ENCODE results near the gene QRFPR.
A peak's percentile ranks its signal among the peaks of the same experiment; 100 is the strongest.
"Not testable (repeated sequence)": the region's sequence is repeated elsewhere in the genome, so short reads cannot be mapped to it uniquely, and the experiment has no call there.

Gene QRFPR

DNA sequence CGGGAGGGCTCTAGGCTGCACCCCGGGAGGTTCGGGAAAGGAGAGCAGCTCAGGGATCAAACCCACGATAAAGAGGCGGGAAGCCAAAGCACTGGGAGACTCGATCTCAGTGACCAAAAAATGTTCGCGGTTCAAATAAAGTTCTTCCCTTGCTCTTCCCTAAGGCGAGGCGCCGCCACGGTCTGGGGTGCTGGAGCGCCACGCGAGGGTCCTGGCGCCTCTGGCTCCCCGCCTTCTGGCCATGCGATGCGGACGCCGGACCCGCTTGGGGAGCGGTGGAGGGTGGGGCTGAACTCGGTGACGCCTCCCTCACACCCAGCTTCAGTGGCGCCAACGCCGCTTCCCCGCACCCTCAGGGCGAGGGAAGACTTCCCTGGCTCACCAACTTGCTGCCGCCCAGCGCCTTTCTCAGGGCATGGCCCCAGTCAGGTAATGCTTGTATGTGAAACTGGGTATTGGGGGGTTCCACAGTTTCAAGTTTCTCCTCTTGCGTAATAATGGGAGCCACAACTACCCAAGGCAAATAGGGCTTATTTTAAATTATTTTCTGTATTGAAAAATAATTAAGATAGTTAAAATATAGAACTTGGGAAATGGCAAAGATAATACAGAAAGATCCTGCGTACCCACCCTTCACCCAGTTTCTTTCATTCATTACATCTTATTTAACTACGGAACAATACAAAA lies at the start of gene QRFPR:
Gene QRFPR, minus strand, starts transcription at position 243 of the 687 bp plus-strand sequence. CDS start 371 bp downstream, outside the sequence.
- TF ChIP-seq, protein P1, sequence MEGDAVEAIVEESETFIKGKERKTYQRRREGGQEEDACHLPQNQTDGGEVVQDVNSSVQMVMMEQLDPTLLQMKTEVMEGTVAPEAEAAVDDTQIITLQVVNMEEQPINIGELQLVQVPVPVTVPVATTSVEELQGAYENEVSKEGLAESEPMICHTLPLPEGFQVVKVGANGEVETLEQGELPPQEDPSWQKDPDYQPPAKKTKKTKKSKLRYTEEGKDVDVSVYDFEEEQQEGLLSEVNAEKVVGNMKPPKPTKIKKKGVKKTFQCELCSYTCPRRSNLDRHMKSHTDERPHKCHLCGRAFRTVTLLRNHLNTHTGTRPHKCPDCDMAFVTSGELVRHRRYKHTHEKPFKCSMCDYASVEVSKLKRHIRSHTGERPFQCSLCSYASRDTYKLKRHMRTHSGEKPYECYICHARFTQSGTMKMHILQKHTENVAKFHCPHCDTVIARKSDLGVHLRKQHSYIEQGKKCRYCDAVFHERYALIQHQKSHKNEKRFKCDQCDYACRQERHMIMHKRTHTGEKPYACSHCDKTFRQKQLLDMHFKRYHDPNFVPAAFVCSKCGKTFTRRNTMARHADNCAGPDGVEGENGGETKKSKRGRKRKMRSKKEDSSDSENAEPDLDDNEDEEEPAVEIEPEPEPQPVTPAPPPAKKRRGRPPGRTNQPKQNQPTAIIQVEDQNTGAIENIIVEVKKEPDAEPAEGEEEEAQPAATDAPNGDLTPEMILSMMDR (IDR thresholded peaks at IDR 0.05; ENCODE audit: insufficient read depth, missing control alignments): no peak
- no peak for DNase-seq (ENCODE audit: insufficient read length, low spot score)
- FAIRE-seq: no peak

DNA sequence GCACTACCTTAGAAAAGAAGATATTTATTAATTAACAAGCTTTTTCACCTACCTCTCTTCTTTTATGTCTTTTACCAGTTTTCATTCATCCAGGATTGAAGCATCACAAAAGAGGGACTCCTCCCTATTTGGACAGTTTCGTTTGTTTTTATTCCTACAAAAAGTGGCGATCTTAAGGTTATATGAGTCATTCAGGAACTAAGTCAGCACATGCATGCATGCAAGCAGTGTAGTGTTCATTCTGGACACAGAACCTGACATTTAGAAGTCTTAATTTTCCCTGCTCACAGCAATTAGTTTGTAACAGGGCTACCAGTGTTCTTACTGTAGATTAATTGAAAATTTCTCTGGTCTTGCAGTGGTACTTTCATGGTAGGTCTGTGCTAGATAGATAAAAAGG lies 47.9 kb upstream of the QRFPR start:
- FAIRE-seq (no peak), DNase-seq (ENCODE audit: insufficient read length, low spot score) (no peak)

DNA sequence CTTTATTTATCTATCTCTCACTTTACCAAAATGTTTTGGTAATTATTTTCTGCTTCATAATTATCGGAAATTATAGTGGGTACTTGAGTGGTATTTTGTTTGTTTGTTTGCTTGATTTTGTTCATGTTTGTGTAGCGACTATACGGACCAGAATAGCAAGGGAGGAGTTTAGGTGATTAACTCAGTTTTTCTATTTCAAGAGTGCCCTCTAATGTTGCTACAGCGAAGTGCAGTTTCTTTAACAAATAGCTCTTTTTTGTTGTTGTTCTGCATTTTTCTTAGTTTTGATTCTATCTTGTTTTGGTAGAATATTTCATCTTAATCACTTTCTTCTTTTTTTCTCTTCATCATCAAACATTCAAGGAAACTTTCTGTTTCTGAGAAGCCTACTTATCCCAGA lies 40.8 kb upstream of the QRFPR start:
- FAIRE-seq (peak; percentile 67), DNase-seq (ENCODE audit: insufficient read length, low spot score) (peak; percentile 23)
- TF ChIP-seq, protein P1 (IDR thresholded peaks at IDR 0.05; ENCODE audit: insufficient read depth, missing control alignments): peak; percentile 46

More for the DNA sequence above, 47.9 kb upstream of the QRFPR start:
- TF ChIP-seq, protein P1 (IDR thresholded peaks at IDR 0.05; ENCODE audit: insufficient read depth, missing control alignments): no peak

DNA sequence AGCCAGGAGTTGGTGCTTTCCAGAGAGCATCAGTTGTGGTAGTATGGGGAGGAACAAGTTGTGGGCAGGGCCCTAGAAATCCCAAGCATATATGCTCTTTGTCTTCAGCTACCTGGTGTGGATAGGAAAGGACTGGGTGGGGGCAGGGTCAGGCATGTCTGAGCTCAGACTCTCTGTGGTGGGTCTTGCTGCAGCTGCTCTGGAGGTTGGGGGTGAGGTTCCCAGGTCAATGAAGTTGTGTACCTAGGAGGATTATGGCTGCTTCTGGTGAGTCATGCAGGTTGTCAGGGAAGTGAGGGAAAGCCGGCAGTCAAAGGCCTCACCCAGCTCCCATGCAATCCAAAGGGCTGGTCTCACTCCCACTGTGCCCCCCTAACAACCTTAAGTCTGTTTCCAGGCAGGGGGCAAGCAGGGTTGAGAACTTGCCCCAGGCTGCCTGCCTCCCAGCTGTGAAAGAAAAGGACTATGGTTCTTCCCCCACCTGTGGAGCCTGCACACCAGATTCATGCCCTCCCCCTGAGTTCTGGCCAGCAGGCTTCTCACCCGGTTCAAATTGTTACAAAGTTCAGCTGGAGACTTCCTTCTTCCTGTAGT lies 30.4 kb upstream of the QRFPR start:
- DNase-seq (ENCODE audit: insufficient read length, low spot score) (no peak), FAIRE-seq (no peak)
- TF ChIP-seq, protein P1 (IDR thresholded peaks at IDR 0.05; ENCODE audit: insufficient read depth, missing control alignments): no peak

DNA sequence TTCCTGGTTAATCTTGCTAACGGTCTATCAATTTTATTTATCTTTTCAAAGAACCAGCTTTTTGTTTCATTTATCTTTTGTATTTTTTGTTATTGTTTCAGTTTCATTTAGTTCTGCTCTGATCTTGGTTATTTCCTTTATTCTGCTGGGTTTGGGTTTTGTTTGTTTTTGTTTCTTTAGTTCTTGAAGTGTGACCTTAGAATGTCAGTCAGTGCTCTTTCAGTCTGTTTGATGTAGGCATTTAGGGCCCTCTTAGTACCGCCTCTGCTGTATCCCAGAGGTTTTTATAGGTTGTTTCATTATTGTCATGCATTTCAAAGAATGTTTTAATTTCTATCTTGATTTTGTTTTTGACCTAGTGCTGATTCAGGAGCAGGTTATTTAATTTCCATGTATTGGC lies 27.7 kb upstream of the QRFPR start:
- not testable (repeated sequence) for FAIRE-seq; DNase-seq (ENCODE audit: insufficient read length, low spot score)

DNA sequence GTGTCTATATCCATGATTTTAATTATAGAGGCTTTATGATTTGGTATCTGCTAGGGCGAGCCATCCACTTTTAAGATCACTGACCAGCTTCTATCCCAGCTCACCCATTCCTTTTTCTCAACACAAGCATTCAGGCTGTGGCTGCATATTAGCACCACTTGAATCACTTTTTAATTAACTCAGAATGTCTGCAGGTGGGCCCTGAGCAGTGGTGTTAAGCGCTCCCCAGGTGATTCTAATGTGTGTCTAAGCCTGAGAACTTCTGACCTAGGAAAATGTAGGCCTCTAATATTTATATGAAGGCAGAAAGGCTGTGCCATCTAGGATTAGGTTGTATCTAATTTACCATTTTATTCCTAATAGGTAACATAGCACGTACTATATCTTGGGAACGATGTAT lies 19.8 kb upstream of the QRFPR start:
- DNase-seq (ENCODE audit: insufficient read length, low spot score) (no peak), FAIRE-seq (no peak)
- TF ChIP-seq, protein P1 (IDR thresholded peaks at IDR 0.05; ENCODE audit: insufficient read depth, missing control alignments): no peak

DNA sequence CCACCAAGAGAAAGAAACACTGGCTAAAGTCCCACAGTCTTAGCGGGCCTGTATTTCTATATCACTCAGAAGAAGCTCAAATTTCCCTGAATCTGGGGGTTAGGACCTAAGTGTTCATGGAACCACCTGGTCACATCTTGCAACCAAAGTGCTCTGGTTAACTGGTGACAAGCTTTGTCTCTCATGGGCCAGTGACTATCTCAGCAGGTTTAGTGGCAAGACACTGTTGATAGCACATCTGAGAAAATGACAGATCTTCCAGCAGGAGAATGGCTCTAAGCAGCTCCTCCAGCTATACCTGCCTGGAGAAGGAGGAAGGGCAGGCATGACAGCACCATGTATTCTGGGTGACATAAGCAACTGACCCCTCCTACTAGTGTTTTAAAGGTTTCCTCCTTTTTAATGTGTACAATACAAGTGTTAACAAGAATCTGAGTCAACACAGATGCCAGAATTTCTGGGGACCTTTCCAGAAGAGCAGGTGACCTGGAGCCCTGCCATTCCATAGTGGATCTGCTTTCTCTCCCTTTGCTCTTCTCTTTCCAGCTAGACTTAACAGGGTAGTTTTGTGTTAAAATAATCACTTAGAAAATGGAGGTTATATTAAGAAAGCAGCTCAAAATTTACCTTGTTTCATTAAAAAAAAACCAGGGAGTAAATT lies 17.3 kb upstream of the QRFPR start:
- DNase-seq (ENCODE audit: insufficient read length, low spot score) (no peak), FAIRE-seq (no peak)
- TF ChIP-seq, protein P1 (IDR thresholded peaks at IDR 0.05; ENCODE audit: insufficient read depth, missing control alignments): no peak

All from D721Med (cell line).